ENCODE data around the gene CADM2. TPM values are rescaled to one million over a fixed set of nuclear protein-coding genes. Genes with fewer than 3 reads are reported as not detected.

The CADM2 gene
- total RNA-seq, 1 donor: not detected

DNA sequence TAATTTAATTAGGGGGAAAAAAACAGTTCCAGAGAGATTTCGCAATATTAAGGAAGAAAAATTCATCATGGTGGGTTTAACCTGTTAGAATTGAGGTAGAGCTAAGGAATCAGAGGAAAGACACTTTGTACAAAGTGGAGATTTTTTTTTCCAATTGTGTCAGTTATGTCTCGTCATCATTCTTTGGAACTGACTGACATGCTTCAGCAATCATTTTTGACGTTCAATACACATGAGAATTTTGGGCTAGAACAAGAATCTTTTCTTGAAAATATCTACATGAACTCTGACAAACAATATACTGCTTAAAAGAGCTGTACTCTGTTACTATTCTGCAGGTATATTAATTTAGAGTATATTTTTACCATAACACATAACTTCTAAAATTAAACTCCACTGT lies 878.6 kb downstream of the CADM2 start:
- Histone ChIP-seq H3K4me3 (ENCODE audit: insufficient read depth, low read length) (no peak overlapping the region), H3K4me1 (ENCODE audit: insufficient read depth, low read length) (no peaks in the 10 kb centered on the region), H4K20me1 (ENCODE audit: insufficient read depth, low read length) (no peaks in the 10 kb centered on the region), H3K9me3 (ENCODE audit: low read depth, low read length) (no peaks in the 10 kb centered on the region), H3K27me3 (ENCODE audit: insufficient read depth, low read length) (no peaks in the 10 kb centered on the region), H2AFZ (ENCODE audit: low read length) (no peak overlapping the region), H3K4me2 (ENCODE audit: insufficient read depth, low read length) (no peak overlapping the region), H3K36me3 (ENCODE audit: insufficient read depth, low read length) (no peaks in the 10 kb centered on the region), H3K79me2 (ENCODE audit: insufficient read depth, low read length) (no peaks in the 10 kb centered on the region), H3K27ac (ENCODE audit: low read depth, low read length) (no peak overlapping the region)
- TF ChIP-seq, protein P1, sequence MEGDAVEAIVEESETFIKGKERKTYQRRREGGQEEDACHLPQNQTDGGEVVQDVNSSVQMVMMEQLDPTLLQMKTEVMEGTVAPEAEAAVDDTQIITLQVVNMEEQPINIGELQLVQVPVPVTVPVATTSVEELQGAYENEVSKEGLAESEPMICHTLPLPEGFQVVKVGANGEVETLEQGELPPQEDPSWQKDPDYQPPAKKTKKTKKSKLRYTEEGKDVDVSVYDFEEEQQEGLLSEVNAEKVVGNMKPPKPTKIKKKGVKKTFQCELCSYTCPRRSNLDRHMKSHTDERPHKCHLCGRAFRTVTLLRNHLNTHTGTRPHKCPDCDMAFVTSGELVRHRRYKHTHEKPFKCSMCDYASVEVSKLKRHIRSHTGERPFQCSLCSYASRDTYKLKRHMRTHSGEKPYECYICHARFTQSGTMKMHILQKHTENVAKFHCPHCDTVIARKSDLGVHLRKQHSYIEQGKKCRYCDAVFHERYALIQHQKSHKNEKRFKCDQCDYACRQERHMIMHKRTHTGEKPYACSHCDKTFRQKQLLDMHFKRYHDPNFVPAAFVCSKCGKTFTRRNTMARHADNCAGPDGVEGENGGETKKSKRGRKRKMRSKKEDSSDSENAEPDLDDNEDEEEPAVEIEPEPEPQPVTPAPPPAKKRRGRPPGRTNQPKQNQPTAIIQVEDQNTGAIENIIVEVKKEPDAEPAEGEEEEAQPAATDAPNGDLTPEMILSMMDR (IDR thresholded peaks at IDR 0.05; ENCODE audit: extremely low read depth, low read depth, low read length): no peak
- DNase-seq (ENCODE audit: insufficient read length, low spot score, missing footprints): no peak

DNA sequence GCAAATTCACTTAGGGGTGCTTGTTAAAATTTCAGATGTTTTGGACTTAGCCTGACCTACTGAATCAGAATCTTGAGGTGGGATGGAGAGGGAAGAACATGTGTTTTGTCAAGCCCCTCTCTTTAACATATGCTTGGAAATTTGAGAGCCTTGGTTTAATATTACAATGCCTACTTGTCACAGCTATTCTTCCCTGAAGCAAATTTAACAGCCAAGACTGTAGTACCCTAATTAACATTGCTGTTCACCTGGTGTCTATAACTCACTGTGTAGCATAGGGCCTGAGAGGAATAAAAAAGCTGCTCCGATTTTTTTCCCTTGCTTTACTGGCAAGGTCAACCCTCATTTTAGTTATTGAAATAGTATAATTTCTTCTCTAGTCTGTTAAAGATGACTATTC lies 880.1 kb downstream of the CADM2 start:
- TF ChIP-seq, protein P1 (IDR thresholded peaks at IDR 0.05; ENCODE audit: extremely low read depth, low read depth, low read length): no peak
- Histone ChIP-seq H3K9me3 (ENCODE audit: low read depth, low read length) (no peaks in the 10 kb centered on the region), H4K20me1 (ENCODE audit: insufficient read depth, low read length) (no peaks in the 10 kb centered on the region), H2AFZ (ENCODE audit: low read length) (no peak overlapping the region), H3K4me2 (ENCODE audit: insufficient read depth, low read length) (no peak overlapping the region), H3K36me3 (ENCODE audit: insufficient read depth, low read length) (no peaks in the 10 kb centered on the region), H3K27me3 (ENCODE audit: insufficient read depth, low read length) (no peaks in the 10 kb centered on the region), H3K4me1 (ENCODE audit: insufficient read depth, low read length) (no peaks in the 10 kb centered on the region), H3K4me3 (ENCODE audit: insufficient read depth, low read length) (no peak overlapping the region), H3K27ac (ENCODE audit: low read depth, low read length) (no peak overlapping the region), H3K79me2 (ENCODE audit: insufficient read depth, low read length) (no peaks in the 10 kb centered on the region)
- no peak for DNase-seq (ENCODE audit: insufficient read length, low spot score, missing footprints)

DNA sequence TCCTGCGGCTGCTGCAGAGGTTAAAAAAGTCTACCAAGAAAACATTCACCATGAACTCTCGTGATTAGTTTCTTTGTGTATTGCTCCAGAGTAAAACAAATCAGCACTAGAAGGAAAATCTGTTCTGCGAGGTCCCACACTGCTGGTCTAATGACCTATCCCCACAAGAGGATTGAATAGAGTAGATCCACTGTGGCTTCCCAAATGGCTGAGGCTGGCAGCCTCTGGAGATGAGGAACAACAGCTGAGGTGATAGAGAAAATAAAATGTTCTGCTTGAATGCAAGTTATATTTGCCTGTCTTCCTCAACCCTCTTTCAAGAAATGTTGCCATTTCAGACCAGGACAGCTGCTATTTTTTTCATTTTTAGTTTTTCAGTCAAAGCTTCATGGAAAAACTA lies 883.3 kb downstream of the CADM2 start:
- H3K9me3 ChIP-seq (ENCODE audit: low read depth, low read length): no peaks in the 10 kb centered on the region
- TF ChIP-seq, protein P1 (IDR thresholded peaks at IDR 0.05; ENCODE audit: extremely low read depth, low read depth, low read length): no peak
- H2AFZ ChIP-seq (ENCODE audit: low read length): no peak overlapping the region
- H3K27me3 ChIP-seq (ENCODE audit: insufficient read depth, low read length): no peaks in the 10 kb centered on the region
- no peaks in the 10 kb centered on the region for H3K79me2 ChIP-seq (ENCODE audit: insufficient read depth, low read length)
- no peak overlapping the region for H3K4me2 ChIP-seq (ENCODE audit: insufficient read depth, low read length)
- H4K20me1 ChIP-seq (ENCODE audit: insufficient read depth, low read length): no peaks in the 10 kb centered on the region
- no peak overlapping the region for H3K4me3 ChIP-seq (ENCODE audit: insufficient read depth, low read length)
- H3K36me3 ChIP-seq (ENCODE audit: insufficient read depth, low read length): no peaks in the 10 kb centered on the region
- no peak for DNase-seq (ENCODE audit: insufficient read length, low spot score, missing footprints)
- no peak overlapping the region for H3K27ac ChIP-seq (ENCODE audit: low read depth, low read length)
- H3K4me1 ChIP-seq (ENCODE audit: insufficient read depth, low read length): no peaks in the 10 kb centered on the region

DNA sequence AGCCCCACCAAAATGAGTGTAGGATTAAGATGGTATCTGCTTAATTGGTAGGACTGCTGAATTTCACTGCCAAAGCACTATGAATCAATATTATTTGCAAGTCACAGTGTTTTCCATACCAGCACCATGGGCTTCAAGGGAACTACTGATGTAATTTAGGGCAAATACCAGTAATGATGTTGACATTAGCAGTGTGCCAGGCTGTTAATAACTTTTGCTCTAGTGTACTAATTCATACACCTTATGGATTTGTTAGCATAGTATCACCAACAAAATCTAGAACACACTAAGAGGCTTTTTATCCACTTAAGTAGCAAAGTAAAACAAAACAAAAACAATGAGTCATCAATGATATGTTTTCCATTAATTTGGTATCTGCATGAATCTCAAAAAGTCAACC lies 888.2 kb downstream of the CADM2 start:
- no peak overlapping the region for H3K4me2 ChIP-seq (ENCODE audit: insufficient read depth, low read length)
- no peak overlapping the region for H3K4me3 ChIP-seq (ENCODE audit: insufficient read depth, low read length)

More for the DNA sequence above, 888.2 kb downstream of the CADM2 start:
- no peak for DNase-seq (ENCODE audit: insufficient read length, low spot score, missing footprints)
- TF ChIP-seq, protein P1 (IDR thresholded peaks at IDR 0.05; ENCODE audit: extremely low read depth, low read depth, low read length): no peak
- Histone ChIP-seq H3K4me1 (ENCODE audit: insufficient read depth, low read length) (no peaks in the 10 kb centered on the region), H3K27me3 (ENCODE audit: insufficient read depth, low read length) (no peaks in the 10 kb centered on the region), H3K36me3 (ENCODE audit: insufficient read depth, low read length) (no peaks in the 10 kb centered on the region), H4K20me1 (ENCODE audit: insufficient read depth, low read length) (no peaks in the 10 kb centered on the region), H3K27ac (ENCODE audit: low read depth, low read length) (no peak overlapping the region), H3K79me2 (ENCODE audit: insufficient read depth, low read length) (no peaks in the 10 kb centered on the region), H3K9me3 (ENCODE audit: low read depth, low read length) (no peaks in the 10 kb centered on the region), H2AFZ (ENCODE audit: low read length) (no peak overlapping the region)

Data from osteoblast (primary cell).